Gastrocnemius medialis (tissue), 4 donors: Measurements from ENCODE around the gene PRM2.

ENCODE experiments used
- CTCF ChIP-seq, 5 experiments: fragments of 450-650 bp in 3 of 5; fragments of 200-600 bp in 2 of 5; sonication (generic) in 2 of 5; IDR thresholded peaks in 4 of 5; conservative IDR thresholded peaks in 1 of 5; 1 replicate in 4 of 5; 2 replicates in 1 of 5; pipeline ENCODE4 v1.5.1; 2016 to 2019; ENCODE audit warnings: antibody characterized with exemption in 5 of 5, mild to moderate bottlenecking in 3 of 5, moderate library complexity in 3 of 5
- POLR2A ChIP-seq, 2 donors: fragments of 450-650 bp; IDR thresholded peaks; one replicate each; pipeline ENCODE4 v1.6.1; 2017; ENCODE audit warnings: antibody characterized with exemption in 2 of 2, mild to moderate bottlenecking in 2 of 2, moderate library complexity in 2 of 2

GRCh38 chr16:11229906-11230305 lies 46.4 kb downstream of the PRM2 start:
- TF ChIP-seq CTCF (IDR thresholded peaks at IDR 0.05 in 4 of 5, conservative IDR thresholded peaks at IDR 0.05 in 1 of 5), result no peak
- TF ChIP-seq POLR2A (IDR thresholded peaks at IDR 0.05), result no peak
